Gastroesophageal sphincter (tissue), 4 donors: ENCODE results near the gene NRXN3. TPM values are rescaled to one million over a fixed set of nuclear protein-coding genes. Genes with fewer than 3 reads are reported as not detected.

ENCODE experiments used
- ATAC-seq: fragments of 150-250 bp; one replicate; pipeline ENCODE4 v1.9.1; 2016; ENCODE audit warnings: mild to moderate bottlenecking, moderate library complexity
- H3K27ac ChIP-seq, 4 donors: fragments of 200-600 bp; sonication (generic) in 3 of 4; 1 replicate in 3 of 4; 2 replicates in 1 of 4; pipeline ENCODE4 v1.5.1; 2016 to 2019
- H3K27me3 ChIP-seq: fragments of 200-600 bp; sonication (generic); one replicate; pipeline ENCODE4 v1.5.1; 2019
- H3K36me3 ChIP-seq, 2 donors: fragments of 200-600 bp; sonication (generic); one replicate each; pipeline ENCODE4 v1.5.1; 2019; ENCODE audit warnings: control low read depth in 1 of 2
- H3K4me1 ChIP-seq, 3 donors: fragments of 200-600 bp; sonication (generic); 1 replicate in 2 of 3; 2 replicates in 1 of 3; pipeline ENCODE4 v1.5.1; 2016 to 2019; ENCODE audit warnings: control low read depth in 2 of 3
- H3K4me3 ChIP-seq, 2 donors: fragments of 200-600 bp; sonication (generic); one replicate each; pipeline ENCODE4 v1.5.1; 2019; ENCODE audit warnings: mild to moderate bottlenecking in 1 of 2, moderate library complexity in 1 of 2
- H3K9me3 ChIP-seq, 3 donors: fragments of 200-600 bp; sonication (generic); one replicate each; pipeline ENCODE4 v1.5.1; 2017 to 2019; ENCODE audit warnings: control low read depth in 2 of 3
- CTCF ChIP-seq, 4 experiments: fragments of 200-600 bp in 2 of 4; fragments of 450-650 bp in 2 of 4; sonication (generic) in 1 of 4; IDR thresholded peaks; one replicate each; pipeline ENCODE4 v1.5.1; 2017 to 2019; ENCODE audit warnings: antibody characterized with exemption in 4 of 4, mild to moderate bottlenecking in 2 of 4, moderate library complexity in 2 of 4
- EP300 ChIP-seq: sonication (generic); formaldehyde crosslinking; IDR thresholded peaks from one replicate; pipeline ENCODE4 v1.6.1; 2017; ENCODE audit warnings: antibody characterized with exemption, mild to moderate bottlenecking
- POLR2A ChIP-seq, 2 donors: fragments of 450-650 bp; IDR thresholded peaks; one replicate each; pipeline ENCODE4 v1.6.1; 2017; ENCODE audit warnings: antibody characterized with exemption in 2 of 2, mild to moderate bottlenecking in 2 of 2, moderate library complexity in 1 of 2
- POLR2AphosphoS5 ChIP-seq: sonication (generic); formaldehyde crosslinking; IDR thresholded peaks from one replicate; pipeline ENCODE4 v1.6.1; 2017; ENCODE audit warnings: antibody characterized with exemption
- WGBS, 2 donors: methylation state at CpG; one replicate each; pipeline ENCODE4 v1.1.5; 2018; ENCODE audit warnings: low coverage in 1 of 2; 5-methylcytosine and 5-hydroxymethylcytosine counted together
- total RNA-seq, 4 donors: library from RNA; depleted of rRNA; stranded (reverse); fragments of >200 nt; gene quantifications; one replicate each; pipeline ENCODE4 v1.1.0, GENCODE V29; 2016

Gene NRXN3
- total RNA-seq, 4 donors from 2014 or later, result 74.2 to 192 (median 98.2) TPM

- H3K4me3 ChIP-seq, result no peak overlapping the region
- H3K9me3 ChIP-seq, result no peaks in the 10 kb centered on the region
- no peaks in the 10 kb centered on the region for H3K27me3 ChIP-seq
- no peak overlapping the region for H3K27ac ChIP-seq
- peaks cover 0 to 10% (median 0%) of the 10 kb centered on the region in 3 donors for H3K4me1 ChIP-seq
- WGBS, 2 donors, result 78 to 96% methylated on average over 3 to 4 of the region's 4 CpGs
- ATAC-seq, result no peak
- no peaks in the 10 kb centered on the region for H3K36me3 ChIP-seq
- no peak for TF ChIP-seq POLR2AphosphoS5
- TF ChIP-seq POLR2A (IDR thresholded peaks at IDR 0.05), result no peak
- TF ChIP-seq CTCF (IDR thresholded peaks at IDR 0.05), result no peak
- no peak for TF ChIP-seq EP300
Observed at GRCh38 chr14:79179985-79180384, 1009.8 kb downstream of the NRXN3 start.

GRCh38 chr14:79180656-79181055 lies 1010.5 kb downstream of the NRXN3 start:
- TF ChIP-seq CTCF (IDR thresholded peaks at IDR 0.05) (no peak), EP300 (no peak), POLR2AphosphoS5 (no peak), POLR2A (IDR thresholded peaks at IDR 0.05) (no peak)
- no peak for ATAC-seq
- H3K9me3 ChIP-seq, result no peaks in the 10 kb centered on the region
- no peaks in the 10 kb centered on the region for H3K27me3 ChIP-seq
- H3K36me3 ChIP-seq, result no peaks in the 10 kb centered on the region
- no peak overlapping the region for H3K27ac ChIP-seq
- H3K4me3 ChIP-seq, result no peak overlapping the region
- WGBS, 2 donors, result 93 to 98% methylated on average over 4 of the region's 4 CpGs
- H3K4me1 ChIP-seq, result peaks cover 0 to 6% (median 0%) of the 10 kb centered on the region in 3 donors

- no peak overlapping the region for H3K4me3 ChIP-seq
- no peak for ATAC-seq
- 59 to 65% methylated on average over 2 to 3 of the region's 3 CpGs for WGBS, 2 donors
- H3K27me3 ChIP-seq, result no peaks in the 10 kb centered on the region
- no peaks in the 10 kb centered on the region for H3K9me3 ChIP-seq
- TF ChIP-seq POLR2A (IDR thresholded peaks at IDR 0.05) (no peak), CTCF (IDR thresholded peaks at IDR 0.05) (no peak), EP300 (no peak), POLR2AphosphoS5 (no peak)
- H3K4me1 ChIP-seq, result no peaks in the 10 kb centered on the region
- H3K36me3 ChIP-seq, result no peaks in the 10 kb centered on the region
- no peak overlapping the region for H3K27ac ChIP-seq
Observed at GRCh38 chr14:79186523-79186922, 1016.4 kb downstream of the NRXN3 start.

GRCh38 chr14:79193689-79194477 lies 1023.7 kb downstream of the NRXN3 start:
- no peaks in the 10 kb centered on the region for H3K27me3 ChIP-seq
- WGBS, 2 donors, result 76 to 81% methylated on average over 5 of the region's 5 CpGs
- no peak for TF ChIP-seq POLR2AphosphoS5
- no peak for TF ChIP-seq EP300
- no peak for TF ChIP-seq POLR2A (IDR thresholded peaks at IDR 0.05)
- TF ChIP-seq CTCF (IDR thresholded peaks at IDR 0.05), result no peak
- no peaks in the 10 kb centered on the region for H3K9me3 ChIP-seq
- peaks cover 0 to 18% (median 0%) of the 10 kb centered on the region in 3 donors for H3K4me1 ChIP-seq
- ATAC-seq, result no peak
- H3K27ac ChIP-seq, result no peak overlapping the region
- no peak overlapping the region for H3K4me3 ChIP-seq
- no peaks in the 10 kb centered on the region for H3K36me3 ChIP-seq

GRCh38 chr14:79196216-79196615 lies 1026.0 kb downstream of the NRXN3 start:
- H3K9me3 ChIP-seq, result no peaks in the 10 kb centered on the region
- H3K27ac ChIP-seq, result no peak overlapping the region
- no peaks in the 10 kb centered on the region for H3K27me3 ChIP-seq
- TF ChIP-seq POLR2A (IDR thresholded peaks at IDR 0.05) (no peak), POLR2AphosphoS5 (no peak), CTCF (IDR thresholded peaks at IDR 0.05) (no peak), EP300 (no peak)
- 100% methylated on average over 1 of the region's 1 CpG for WGBS, 2 donors
- no peak for ATAC-seq
- H3K4me1 ChIP-seq, result peaks cover 0 to 21% (median 0%) of the 10 kb centered on the region in 3 donors
- no peaks in the 10 kb centered on the region for H3K36me3 ChIP-seq
- H3K4me3 ChIP-seq, result no peak overlapping the region
